Suppressor macrophage treated with lipopolysaccharide for 1 hour (primary cell): Measurements from ENCODE around the gene SYT2.
A peak's percentile ranks its signal among the peaks of the same experiment; 100 is the strongest.

ENCODE experiments used
- DNase-seq, 3 donors: peaks; one replicate each; pipeline ENCODE4 v3.0.0-alpha.2; 2020 to 2022

SYT2 gene

DNA sequence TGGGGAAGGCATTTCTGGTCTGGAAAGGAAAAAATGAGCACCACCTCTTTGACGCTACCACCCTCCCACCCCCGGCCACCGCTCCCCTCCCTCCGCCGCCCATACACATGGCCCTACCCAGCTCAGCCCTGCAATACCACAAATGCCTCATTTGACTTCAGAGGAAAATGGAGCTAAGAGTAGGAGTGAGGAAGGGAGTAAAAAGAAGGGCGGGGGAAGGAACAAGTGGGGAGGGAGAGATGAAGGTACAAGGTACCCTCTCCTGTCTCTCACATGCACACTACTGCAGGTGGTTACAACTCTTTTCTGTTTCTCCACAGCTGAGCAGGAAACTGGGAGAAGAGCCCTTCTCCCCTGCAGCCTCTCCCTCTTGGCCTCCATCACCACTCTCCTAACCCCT lies 7.1 kb downstream of the SYT2 start:
- DNase-seq: no peak

DNA sequence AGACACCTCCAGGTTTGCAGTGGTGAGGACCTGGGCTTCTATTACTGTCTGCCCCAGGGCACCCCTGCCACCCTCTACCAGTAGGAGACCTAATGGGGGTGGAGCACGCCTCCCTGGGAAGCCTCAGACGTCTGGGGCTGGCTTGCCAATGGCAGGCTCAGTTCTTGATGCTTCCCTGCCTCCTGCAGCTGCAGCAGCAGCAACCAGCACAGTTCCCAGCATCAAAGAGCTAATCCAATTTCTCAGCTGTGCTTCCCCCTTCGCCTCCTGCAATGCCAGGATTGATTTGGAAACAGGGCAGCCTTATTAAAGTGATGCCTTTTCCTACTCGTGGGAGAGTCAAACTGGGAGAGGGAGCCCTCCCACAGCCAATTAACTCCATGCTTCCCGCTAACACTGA lies 8.2 kb downstream of the SYT2 start:
- DNase-seq: no peak

DNA sequence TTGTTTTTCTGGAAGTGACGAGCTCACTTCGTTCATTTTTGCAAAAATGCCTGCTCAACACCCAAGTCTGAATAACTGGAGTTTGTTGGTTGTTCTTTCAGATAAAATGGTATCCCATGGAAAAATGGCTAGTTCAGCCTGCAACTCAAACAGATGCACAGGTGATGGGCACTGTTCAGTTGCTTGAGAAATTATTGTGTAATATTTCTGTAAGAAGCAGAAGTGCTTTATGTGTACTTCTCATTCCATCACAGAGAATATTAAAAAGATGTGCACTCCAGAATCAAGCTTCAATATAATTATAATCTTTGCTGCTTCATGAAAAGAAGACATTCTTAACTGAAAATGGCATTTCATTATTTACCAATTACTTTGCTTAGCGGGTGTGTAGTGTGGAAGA lies 9.1 kb downstream of the SYT2 start:
- DNase-seq: no peak

GRCh38 chr1:202700061-202700460 lies 10.2 kb downstream of the SYT2 start:
- DNase-seq: no peak

DNA sequence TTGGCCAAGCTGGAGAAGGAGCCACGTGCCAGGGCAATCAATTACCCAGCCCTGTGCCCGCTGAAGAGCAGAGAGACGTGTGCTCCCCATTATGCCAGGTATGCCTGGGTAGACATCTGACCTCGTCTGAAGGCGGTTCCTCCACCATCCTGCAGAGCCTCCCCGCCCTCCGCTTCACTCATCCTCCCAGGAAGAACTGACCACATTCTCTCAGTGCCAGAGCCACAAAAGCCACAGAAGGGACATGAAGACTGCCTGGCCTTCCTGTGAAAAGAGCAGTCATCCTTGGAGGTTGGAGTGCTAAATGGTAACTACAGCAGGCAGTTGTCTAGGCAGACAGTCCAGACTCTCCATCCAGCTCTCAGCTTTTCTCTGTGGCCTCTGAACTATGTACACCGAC lies 12.0 kb downstream of the SYT2 start:
- DNase-seq: no peak

- no peak for DNase-seq
Measured at GRCh38 chr1:202697038-202697437, 13.2 kb downstream of the SYT2 start.

- DNase-seq: no peak
Measured at GRCh38 chr1:202694314-202694713, 15.9 kb downstream of the SYT2 start.

DNA sequence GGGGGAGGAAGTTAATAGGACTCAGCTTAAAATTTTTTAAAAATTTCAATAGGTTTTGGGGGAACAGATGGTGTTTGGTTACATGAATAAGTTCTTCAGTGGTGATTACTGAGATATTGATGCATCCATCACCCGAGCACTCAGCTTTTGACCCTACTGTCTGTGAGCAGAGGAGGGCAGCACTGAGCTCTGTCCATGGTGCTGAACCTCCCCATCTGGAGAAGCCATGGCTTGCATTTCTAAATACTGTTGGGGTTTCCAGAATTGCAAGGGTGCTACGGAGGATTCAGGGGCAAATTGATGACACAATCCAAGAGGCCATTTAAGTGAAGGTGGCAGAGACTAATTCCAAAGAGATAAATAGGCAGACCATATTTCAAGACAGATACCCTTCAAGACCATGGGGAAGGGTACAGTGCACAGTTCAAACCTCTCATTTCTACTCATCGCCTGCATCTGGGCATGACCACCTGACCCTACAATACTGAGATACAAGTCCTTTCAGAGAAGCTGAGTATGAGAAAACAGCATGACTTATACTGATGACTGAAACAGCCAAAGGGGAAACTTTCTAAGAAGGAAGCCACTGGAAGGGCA lies 17.2 kb downstream of the SYT2 start:
- DNase-seq: peak; percentile 91 to 95 (median 94)

DNA sequence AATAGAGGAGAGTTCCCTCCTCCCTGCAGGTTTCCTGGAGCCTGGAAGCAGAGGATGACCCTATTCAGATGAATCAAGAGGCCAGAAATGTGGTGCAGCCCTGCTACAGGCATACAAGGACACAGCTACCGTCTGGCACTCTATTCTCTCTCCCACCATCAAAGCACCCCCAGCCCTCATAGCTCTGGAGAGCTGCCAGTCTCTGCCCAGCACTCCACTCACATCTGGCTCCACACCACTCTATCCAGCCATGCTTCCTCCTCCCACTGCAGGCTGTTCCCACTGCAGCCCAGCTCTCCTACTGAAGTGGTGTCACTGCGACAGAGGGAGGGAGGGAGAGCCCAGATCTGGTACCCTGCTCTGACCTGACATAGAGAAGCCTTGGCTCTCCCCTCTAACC lies 18.4 kb downstream of the SYT2 start:
- no peak for DNase-seq

DNA sequence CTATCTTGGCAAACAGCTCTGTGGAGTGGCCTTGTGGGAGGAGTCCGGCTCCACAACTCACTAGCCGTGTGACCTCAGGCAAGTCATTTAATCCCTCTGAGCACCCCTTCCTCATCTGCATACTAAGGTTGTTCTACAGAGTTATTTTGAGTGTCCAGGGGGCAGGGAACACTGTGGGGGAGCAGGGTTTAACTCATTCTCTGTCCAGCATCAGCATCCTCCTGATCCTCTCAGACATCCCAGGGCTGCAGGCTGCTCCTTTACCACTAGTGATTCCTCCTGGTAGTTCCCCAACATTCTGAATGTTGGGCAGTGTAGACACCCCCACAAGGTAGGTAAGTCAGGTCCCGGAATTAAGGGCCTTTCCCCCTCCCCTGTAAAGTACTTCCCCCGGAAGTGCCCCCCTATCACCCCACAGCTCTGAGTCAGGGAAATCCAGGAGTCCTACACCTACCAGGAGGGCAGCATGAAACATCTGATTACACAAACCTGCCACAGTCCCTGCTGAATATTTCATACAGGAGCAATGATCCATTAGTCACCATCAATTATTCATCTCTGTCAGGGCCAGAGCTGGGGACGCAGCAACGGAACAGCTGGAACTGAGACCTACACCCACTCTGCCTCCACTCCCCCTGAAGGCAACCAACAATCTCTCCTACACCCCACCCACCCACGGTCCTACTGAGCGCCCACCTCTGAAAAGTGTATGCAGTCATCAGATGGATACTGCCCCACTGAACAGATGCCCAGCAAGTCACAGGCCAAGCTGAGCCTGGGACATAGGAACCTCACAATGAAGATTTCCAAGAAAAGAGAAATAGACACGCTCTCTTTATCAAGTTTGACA lies 20.5 kb downstream of the SYT2 start:
- DNase-seq: no peak

DNA sequence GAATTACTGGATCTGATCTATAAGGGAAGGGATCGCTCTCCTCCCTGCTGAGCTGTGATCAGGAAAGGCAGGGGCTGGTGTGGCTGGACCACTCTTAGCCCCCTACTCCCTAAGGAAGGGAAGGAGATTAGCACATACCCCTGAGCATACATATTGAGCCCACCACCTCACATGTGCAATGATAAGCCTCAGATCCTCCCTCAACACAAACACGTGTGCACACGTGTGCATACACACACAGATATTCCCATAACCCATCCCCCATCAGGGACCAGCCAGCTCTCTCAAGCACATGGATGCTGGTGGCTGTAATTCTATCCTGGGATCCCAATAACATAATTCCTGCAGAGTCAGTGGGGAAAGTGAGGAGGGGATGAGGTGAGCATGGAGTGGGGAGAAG lies 21.2 kb downstream of the SYT2 start:
- no peak for DNase-seq

DNA sequence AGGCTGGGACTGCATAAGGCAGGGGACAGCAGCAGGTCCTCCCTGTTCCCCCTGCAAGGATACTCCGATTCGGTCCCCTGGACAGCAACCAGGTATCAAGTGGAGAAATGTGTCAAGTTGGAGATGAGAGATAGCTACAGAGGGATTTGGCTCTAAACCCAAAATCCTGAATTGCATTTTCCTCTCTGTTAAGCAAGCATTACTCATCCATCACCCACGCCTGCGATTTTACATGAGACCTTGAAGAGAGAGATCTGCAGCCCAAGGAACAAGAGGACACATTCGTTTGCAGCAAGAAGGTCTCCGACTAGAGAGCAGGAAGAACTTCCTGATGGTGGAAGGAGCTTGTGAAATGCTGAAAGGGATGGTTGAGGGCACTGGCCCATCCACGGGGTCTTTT lies 21.9 kb downstream of the SYT2 start:
- DNase-seq: peak in 2 of 3 donors; percentile 9 to 25

DNA sequence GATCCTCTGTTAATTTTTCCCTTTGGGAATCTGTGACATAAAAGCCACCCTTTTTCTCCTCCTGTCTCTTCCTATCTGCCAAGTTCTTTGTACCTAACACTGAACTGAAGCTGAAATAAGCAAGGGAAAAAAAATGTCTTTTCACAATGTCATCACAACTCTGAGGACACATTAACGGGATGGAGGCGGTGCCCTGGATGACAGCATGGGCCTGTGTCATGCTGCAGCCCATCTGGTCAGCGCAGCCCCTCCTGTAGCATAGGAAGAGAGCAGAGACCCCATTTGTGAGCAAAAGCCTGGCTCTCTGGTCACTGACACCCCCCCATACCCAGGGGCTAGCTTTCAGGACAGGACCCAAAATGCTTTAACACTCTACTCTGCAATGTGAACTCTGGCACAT lies 22.5 kb downstream of the SYT2 start:
- no peak for DNase-seq

DNA sequence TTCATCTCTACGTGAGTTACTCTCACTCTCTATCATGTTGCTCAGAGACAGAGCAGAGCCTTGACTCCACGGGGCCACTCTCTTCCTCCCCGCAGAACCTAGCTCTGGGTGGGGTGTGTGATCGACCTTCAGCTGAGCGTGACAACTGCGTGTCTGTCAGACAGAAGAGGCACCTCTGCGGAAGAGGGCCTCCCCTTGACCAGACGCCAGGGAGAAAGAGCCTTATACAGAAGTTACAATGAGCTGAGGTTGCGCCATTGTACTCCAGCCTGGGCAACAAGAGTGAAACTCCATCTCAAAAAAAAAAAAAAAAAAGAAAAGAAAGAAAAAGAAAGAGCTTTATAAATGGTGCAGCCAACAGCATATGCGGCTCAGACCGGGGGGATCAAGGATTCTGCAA lies 22.9 kb downstream of the SYT2 start:
- DNase-seq: no peak

DNA sequence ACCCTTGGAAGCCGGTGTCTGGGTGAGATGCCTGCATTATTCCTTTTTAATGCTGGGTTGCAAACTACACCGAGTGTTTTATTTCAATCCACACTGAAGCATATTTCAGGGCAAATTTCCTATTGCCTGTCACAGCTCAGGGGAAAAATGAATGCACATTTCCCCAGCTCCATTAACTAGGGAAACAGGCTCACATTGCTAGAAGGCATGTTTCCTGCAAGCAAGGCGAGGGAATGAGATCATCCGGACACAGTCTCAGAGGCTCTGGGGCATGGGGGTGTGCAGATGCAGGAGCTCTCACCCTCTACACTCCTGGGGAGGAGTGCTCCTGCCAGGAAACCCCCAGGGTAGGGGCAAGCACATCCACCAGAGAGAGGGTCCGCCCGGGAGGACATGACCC lies 24.6 kb downstream of the SYT2 start:
- no peak for DNase-seq

DNA sequence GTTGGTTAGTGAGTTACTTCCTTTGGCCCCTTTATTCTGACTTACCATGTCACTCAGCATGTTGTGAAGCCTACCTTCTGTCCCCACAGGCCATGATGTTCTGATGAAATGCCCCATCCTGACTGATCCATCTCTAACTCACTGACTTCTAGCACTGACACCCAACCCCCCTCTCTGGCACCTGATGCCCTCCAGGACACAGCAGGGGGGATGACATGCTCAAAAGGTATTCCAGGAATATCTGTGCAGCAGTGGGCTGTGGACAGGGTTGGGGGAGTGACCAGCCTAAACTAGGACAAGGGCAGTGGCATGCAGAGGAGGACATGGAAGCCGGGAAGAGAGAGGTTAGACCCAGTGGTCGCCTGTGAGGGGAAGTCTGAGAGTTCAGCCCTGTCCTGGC lies 25.5 kb downstream of the SYT2 start:
- DNase-seq: no peak

- no peak for DNase-seq
Measured at GRCh38 chr1:202683029-202683428, 27.2 kb downstream of the SYT2 start.

DNA sequence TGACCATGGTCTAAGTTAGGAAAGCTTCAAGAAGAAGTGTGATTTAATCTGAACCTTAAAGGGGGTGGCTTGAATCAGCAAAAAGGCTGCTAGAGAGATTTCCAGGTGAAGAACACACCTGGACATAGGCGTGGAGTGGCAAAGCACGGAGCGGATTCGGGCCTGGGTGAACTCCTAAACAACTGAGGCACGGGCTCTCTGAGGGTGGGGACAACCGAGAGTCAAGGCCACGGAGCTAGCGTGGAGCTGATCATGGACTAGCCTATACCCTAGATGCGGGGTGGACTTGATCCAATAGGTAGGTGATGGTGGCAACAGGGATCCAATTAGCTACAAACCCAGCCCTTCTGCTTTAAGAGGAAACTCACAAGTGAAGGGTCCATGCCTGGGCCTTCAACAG lies 27.8 kb downstream of the SYT2 start:
- DNase-seq: no peak

GRCh38 chr1:202681736-202682420 lies 28.4 kb downstream of the SYT2 start:
- no peak for DNase-seq

- DNase-seq: no peak
Measured at GRCh38 chr1:202680586-202681352, 29.5 kb downstream of the SYT2 start.

DNA sequence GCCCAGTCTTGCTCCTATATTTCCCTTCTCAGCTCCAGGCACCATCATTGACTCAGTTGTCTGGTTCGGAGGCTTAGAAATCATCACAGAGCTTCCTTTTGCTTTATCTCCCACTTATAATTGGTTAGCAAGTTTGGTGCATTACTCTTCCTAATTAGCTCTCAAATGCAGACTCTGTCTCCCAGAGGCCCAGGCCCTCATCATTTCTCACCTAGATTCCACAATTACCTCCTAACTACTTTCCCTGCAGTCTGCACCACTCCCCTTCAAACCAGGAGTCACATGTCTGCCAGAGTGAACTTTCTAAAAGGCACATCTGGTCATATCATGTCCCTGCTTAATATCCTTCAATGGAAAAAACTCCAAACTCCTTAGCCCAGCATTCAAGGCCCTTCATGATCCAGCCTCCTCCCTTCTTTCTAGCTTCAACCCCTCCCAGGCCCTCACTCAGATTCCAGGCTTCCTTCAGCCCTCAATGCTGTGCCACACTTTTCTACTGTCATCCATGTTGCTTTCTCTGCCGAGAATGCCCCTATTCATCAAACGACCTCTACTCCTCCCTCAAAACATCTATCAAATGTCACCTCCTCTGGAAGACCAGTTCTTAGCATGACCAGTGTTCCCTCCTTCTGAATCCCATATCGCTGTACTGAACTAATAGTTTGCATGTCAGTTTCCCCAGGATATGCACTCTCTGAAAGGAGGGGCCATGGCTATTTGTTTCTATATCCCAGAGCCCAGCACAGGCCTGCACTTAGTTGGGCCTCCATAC lies 30.7 kb downstream of the SYT2 start:
- no peak for DNase-seq

DNA sequence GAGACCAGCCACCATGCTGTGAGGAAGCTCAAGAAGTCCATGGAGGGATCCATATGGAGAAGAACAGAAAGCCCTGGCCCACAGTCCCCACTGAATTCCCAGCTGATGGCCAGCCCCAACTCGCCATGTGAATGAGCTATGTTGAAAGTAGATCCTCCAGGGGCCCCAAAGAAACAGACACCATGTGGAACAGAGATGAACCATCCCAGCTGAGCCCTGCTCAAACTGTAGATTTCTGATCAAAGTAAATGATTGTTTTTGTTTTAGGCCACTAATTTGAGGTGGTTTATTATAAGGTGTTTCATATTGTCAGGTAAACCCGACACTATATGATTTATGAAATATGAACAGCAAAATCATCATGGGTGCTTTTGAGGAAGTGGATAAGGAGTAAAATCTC lies 32.8 kb downstream of the SYT2 start:
- DNase-seq: no peak

- DNase-seq: no peak
Measured at GRCh38 chr1:202673531-202673930, 36.7 kb downstream of the SYT2 start.
